ENCODE data around the gene CDH26.

CDH26 gene

DNA sequence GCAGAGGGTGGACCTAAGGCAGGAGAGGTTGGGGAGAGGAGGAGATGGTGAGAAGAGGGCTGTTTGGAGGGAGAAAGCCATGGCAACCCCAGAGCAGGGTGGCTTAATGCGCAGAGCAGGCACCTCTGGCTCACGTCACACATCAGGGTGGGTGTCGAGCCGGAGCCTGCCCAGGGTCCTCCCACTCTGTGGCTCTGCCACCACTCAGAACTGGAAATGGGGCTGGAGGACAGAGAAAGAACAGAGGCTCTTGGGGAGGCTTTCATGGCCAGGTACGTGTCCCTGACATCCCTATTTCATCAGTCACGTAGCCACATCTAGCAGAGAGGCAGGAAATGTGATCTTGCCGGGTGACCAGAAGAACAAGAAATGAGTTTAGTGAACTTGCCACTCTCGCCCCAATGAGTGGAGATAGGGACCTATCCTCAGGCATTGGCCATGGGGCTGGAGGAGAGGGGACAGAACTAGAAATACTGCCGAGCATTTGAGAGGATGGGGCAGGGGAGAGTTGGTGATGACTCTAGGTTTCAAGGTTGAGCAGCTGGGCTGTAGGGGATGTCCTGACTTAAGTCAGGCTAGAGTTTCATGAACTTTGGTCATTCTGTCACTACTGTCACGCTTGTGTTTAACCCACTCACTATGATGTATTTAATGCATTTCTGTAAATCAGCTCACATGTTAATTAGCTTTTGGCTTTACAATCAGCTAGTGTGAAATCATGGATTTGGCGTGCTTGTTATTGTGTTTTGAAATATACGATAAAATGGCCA lies 52.7 kb downstream of the CDH26 start:
- DNase-seq (ENCODE audit: low read depth in 2 of 2, low spot score in 1 of 2), result no peak

GRCh38 chr20:60011512-60012507 lies 53.6 kb downstream of the CDH26 start:
- DNase-seq (ENCODE audit: low read depth in 2 of 2, low spot score in 1 of 2), result no peak

DNA sequence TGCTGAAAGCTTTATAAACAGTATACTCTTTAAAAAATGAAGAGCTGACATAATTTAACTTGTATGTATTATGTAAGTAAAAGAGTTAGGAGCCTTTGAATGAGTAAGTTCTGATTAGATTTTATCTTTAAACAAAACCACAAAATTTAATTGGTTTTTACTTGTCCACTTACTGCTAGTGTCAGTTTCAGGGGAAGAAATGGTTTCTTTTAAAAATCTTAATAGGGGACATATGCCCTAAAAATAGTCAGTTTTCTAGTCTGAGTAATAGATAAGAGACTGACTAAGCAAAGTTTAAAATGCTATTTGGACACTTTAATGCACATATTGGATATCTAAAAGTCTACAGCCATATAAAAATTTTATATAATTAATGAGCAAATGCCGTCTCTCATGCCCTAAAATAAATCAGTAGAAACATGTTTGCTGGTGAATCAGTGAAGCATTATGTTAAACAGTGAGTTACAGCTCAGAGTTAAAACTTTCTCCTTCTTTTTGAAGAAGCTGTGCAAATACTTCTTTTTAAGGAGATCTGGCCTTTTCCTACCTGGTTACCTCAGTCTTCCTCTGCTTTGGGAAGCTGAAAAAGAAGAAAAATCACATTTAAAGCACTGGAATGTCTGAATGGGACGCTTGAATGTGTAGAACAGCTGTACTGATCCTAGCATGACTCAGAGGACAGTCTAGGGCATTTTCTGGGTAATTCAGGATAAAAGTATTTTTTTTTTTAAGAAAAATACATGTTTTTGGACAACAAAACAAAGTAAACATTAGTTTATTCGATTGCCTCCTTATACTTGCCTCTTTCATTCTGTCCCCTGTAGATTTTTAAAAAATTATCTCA lies 55.3 kb downstream of the CDH26 start:
- no peak for DNase-seq (ENCODE audit: low read depth in 2 of 2, low spot score in 1 of 2)

DNA sequence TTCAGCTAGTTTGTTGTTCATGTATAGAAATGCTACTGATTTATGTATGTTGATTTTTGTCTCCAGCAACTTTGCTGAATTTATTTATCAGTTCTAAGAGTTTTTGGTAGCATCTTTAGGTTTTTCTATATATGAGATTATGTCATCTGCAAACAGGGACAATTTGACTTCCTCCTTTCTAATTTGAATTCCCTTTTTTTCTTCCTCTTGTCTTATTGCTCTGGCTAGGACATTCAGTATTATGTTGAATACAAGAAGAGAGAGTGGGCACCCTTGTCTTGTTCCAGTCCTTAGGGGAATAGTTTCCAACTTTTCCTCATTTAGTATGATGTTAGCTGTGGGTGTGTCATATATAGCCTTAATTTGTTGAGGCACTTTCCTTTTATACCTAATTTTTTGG lies 58.2 kb downstream of the CDH26 start:
- no peak for DNase-seq (ENCODE audit: low read depth in 2 of 2, low spot score in 1 of 2)

- no peak for DNase-seq (ENCODE audit: low read depth in 2 of 2, low spot score in 1 of 2)
Observed at GRCh38 chr20:60020251-60020650, 62.0 kb downstream of the CDH26 start.

- DNase-seq (ENCODE audit: low read depth in 2 of 2, low spot score in 1 of 2), result no peak
Observed at GRCh38 chr20:60021104-60021503, 62.9 kb downstream of the CDH26 start.

DNA sequence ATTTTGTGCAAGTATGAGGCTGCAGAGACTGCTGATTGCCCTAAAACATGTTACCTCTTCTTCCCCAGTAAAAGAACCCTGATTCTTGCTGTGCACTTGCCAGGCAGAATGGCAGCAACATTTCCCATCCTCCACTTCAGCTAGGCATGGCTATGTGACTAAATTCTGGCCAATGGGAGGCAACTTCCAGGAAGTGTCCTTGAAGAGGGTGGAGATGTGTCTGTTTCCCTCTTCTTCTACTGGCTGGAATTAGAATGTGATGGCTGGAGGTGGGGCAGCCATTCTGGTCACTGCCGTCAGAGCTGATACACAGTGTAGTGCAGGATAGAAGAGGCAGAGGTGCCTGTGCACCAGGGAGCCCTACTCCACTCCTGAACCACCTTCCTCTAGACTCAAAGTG lies 64.6 kb downstream of the CDH26 start:
- DNase-seq (ENCODE audit: low read depth in 2 of 2, low spot score in 1 of 2), result no peak

DNA sequence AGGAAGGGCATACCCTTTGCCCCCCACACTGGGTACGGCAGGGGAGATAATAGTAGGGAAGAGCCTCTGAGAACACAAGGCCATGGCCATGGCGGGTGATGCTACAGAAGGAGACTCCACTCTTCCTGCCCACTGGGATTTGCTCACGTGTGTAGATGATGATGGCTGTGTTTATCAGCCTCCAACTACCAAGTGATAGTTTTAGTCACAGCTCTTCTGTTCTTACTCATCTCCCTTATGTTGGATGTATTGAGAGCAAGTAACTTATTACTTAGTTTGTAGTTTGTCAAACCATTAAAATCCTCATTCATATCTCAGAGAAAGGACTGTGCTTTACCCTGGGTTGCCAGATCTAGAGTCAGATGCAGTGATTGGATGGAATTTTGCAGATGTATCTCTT lies 66.0 kb downstream of the CDH26 start:
- DNase-seq (ENCODE audit: low read depth in 2 of 2, low spot score in 1 of 2), result no peak

DNA sequence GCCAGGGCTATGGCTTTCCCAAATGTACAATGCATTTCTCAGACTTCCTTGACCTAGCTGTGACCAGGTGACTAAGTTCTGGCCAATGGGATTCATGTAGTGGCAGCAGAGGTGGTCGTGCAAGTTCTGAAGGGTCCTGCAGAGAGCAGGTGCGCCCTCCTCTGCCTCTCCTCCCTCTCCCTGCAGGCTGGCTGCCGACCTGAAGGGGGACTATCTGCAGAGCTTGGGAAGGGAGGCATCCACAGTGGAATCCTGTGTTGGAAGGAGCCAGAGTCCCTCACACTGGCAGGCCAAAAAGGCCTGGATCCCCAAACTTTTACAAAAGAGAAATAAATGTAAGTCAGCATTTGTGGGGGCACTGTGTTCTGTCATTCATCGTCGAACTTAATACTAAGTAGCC lies 66.6 kb downstream of the CDH26 start:
- DNase-seq (ENCODE audit: low read depth in 2 of 2, low spot score in 1 of 2), result no peak

- no peak for DNase-seq (ENCODE audit: low read depth in 2 of 2, low spot score in 1 of 2)
Observed at GRCh38 chr20:60026010-60026409, 67.8 kb downstream of the CDH26 start.

DNA sequence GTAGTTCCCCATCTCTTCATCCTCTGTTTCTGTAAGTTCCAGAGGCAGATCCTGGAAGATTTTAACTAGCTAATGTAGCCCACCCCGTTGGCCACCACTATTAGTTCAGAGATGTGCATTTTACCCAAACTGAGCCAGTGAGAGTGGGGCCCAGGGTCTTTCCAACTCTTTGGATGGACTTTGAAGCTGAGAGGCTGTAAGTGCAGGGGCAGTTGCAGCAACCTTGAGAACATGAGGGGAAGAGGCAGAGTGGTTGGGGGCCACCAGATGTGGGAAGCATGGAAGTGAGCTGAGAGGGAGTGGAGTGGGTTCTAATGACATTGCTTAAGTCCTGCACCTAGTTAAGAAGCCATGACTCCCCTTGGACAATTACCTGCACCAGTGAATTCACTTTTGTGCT lies 72.2 kb downstream of the CDH26 start:
- DNase-seq (ENCODE audit: low read depth in 2 of 2, low spot score in 1 of 2), result no peak

GRCh38 chr20:60031107-60031506 lies 72.9 kb downstream of the CDH26 start:
- no peak for DNase-seq (ENCODE audit: low read depth in 2 of 2, low spot score in 1 of 2)

GRCh38 chr20:60034231-60035110 lies 76.2 kb downstream of the CDH26 start:
- DNase-seq (ENCODE audit: low read depth in 2 of 2, low spot score in 1 of 2), result no peak

DNA sequence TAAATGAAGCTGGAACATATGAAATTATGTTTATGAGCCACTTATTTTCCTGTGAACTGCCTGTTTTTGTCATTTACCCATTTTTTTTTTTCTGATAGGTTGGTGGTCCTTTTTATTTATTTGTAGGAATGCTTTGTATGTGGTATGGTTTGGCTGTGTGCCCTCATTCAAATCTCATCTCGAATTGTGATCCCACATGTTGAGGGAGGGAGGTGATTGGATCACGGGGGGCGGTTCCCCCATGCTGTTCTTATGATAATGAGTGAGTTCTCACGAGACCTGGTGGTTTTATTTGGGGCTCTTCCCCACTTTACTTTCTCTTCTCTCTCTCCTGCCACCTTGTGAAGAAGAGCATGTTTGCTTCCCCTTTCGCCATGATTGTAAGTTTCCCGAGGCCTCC lies 77.3 kb downstream of the CDH26 start:
- no peak for DNase-seq (ENCODE audit: low read depth in 2 of 2, low spot score in 1 of 2)

- DNase-seq (ENCODE audit: low read depth in 2 of 2, low spot score in 1 of 2), result no peak
Observed at GRCh38 chr20:60036346-60036745, 78.1 kb downstream of the CDH26 start.

DNA sequence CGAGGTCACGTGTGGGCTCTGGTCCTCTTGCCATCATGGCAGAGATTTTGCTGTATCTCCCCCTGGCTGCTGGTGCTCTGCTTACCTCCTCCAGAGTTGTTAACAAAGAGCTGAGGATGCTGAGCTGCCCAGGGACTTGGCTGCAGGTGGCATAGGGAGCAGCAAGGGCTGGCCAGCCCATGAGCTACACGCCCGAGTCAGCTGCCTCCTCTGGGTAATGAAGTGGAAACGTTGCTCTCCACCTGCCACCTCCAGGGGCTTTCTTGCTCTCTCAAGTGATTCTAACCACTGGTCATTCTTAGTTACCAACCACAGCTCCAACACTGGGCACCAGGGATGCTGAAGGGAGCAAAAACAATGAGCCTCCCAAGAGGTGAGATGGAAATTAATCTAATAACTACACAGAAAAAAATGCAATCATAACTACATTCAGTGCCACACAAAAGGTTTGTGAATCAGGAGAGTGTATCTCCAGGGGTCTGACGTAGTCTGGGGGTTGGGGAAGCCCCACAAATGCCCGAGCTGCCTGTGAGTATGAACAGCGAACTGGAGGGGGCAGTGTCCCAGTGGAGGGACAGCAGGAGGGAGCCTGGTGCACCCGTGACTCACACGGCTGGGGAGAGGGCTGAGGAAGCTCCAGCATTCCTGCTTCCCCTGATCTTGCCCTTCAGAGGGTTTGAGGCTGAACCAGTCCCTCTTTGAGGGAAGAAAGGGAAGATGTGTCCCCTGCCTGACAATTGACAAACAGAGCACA lies 78.7 kb downstream of the CDH26 start:
- no peak for DNase-seq (ENCODE audit: low read depth in 2 of 2, low spot score in 1 of 2)

GRCh38 chr20:60038400-60039008 lies 80.3 kb downstream of the CDH26 start:
- DNase-seq (ENCODE audit: low read depth in 2 of 2, low spot score in 1 of 2), result no peak

- DNase-seq (ENCODE audit: low read depth in 2 of 2, low spot score in 1 of 2), result no peak
Observed at GRCh38 chr20:60039526-60039925, 81.3 kb downstream of the CDH26 start.

- no peak for DNase-seq (ENCODE audit: low read depth in 2 of 2, low spot score in 1 of 2)
Observed at GRCh38 chr20:60040471-60041162, 82.4 kb downstream of the CDH26 start.

Data from stimulated activated CD8-positive, alpha-beta memory T cell treated with anti-CD3 and anti-CD28 coated beads, Interleukin-4, amount 100 ng/mL, for 1 hour (primary cell).